Spleen (tissue), 7 donors: ENCODE measurements around the gene SLC39A11.

Experiments used
- CTCF ChIP-seq, 11 experiments: fragments of 200-600 bp in 7 of 11; fragments of 450-650 bp in 4 of 11; sonication (generic) in 4 of 11; IDR thresholded peaks in 8 of 11; conservative IDR thresholded peaks in 3 of 11; 1 replicate in 7 of 11; 2 replicates in 4 of 11; pipeline versions ENCODE4 v1.4.0 to v1.8.0; 2016 to 2021; ENCODE audit warnings: antibody characterized with exemption in 11 of 11, inconsistent platforms in 4 of 11, mild to moderate bottlenecking in 1 of 11
- POLR2AphosphoS5 ChIP-seq, 3 donors: sonication (generic); formaldehyde crosslinking; IDR thresholded peaks; one replicate each; pipeline ENCODE4 v1.5.1; 2017; ENCODE audit warnings: antibody characterized with exemption in 3 of 3
- donor health status: DM: no; HTN: no; CAD: no; lungs with moderate emphysema.
- donor health status: DM: no; HTN: no; CAD: no.
- donor health status: DM: no; HTN: no; CAD: no.

DNA sequence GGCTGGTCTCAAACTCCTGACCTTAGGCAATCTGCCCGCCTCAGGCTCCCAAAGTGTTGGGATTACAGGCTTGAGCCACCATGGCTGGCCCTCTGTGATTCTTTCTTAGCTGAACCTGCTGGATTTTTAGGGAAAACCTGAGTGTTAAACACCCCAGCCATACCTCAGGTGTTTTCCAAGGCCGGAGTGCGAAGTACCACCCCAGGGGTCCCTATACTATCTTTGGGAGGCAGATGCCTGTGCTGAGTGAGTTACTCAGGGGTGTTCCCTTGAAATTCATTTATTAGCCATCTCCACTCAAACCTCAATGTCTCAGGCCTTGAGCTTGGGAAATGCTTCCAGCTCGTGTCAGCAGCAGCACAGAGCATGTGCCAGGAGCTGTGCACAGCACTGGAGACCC is 432.7 kb downstream of the SLC39A11 start:
- TF ChIP-seq CTCF (IDR thresholded peaks at IDR 0.05 in 8 of 11, conservative IDR thresholded peaks at IDR 0.05 in 3 of 11) (no peak), POLR2AphosphoS5 (IDR thresholded peaks at IDR 0.05) (no peak)
